Endodermal cell (in vitro differentiated cells): Measurements from ENCODE around the gene BARHL2. TPM values are rescaled to one million over a fixed set of nuclear protein-coding genes. Genes with fewer than 3 reads are reported as not detected.
A peak's percentile ranks its signal among the peaks of the same experiment; 100 is the strongest.

Source experiments
- DNase-seq: peaks from one replicate; pipeline ENCODE4 v3.0.0-alpha.2; 2017
- H3K27ac ChIP-seq: 2 replicates; pipeline ENCODE4 v1.5.1; 2013; ENCODE audit warnings: mild to moderate bottlenecking, low read depth, low read length, moderate library complexity
- H3K27me3 ChIP-seq: 2 replicates; pipeline ENCODE4 v1.6.1; 2013; ENCODE audit warnings: mild to moderate bottlenecking, low read length, moderate library complexity; ENCODE audit not compliant: insufficient read depth, control insufficient read depth, poor library complexity, severe bottlenecking
- H3K36me3 ChIP-seq: 2 replicates; pipeline ENCODE4 v1.7.0; 2013; ENCODE audit warnings: mild to moderate bottlenecking, low read length, moderate library complexity; ENCODE audit not compliant: control insufficient read depth, insufficient read depth
- H3K4me1 ChIP-seq: one replicate; pipeline ENCODE4 v1.7.0; 2013; ENCODE audit warnings: low read length; ENCODE audit not compliant: control insufficient read depth, insufficient read depth
- H3K4me3 ChIP-seq: 2 replicates; pipeline ENCODE4 v1.5.1; 2013; ENCODE audit warnings: mild to moderate bottlenecking, low read length, moderate library complexity
- H3K9ac ChIP-seq: 2 replicates; pipeline ENCODE4 v1.6.1; 2013; ENCODE audit warnings: mild to moderate bottlenecking, low read length, moderate library complexity; ENCODE audit not compliant: poor library complexity, severe bottlenecking; ENCODE audit errors: extremely low read depth
- H3K9me3 ChIP-seq: 2 replicates; pipeline ENCODE4 v1.6.1; 2013; ENCODE audit warnings: mild to moderate bottlenecking, low read length, moderate library complexity; ENCODE audit not compliant: control insufficient read depth
- H3K27ac Mint-ChIP-seq: 2 replicates; pipeline ENCODE4 v1.8.0; 2020; ENCODE audit warnings: mixed read lengths
- H3K27me3 Mint-ChIP-seq: 2 replicates; pipeline ENCODE4 v1.8.0; 2021; ENCODE audit warnings: mild to moderate bottlenecking, mixed read lengths; ENCODE audit not compliant: insufficient read depth
- H3K36me3 Mint-ChIP-seq: 2 replicates; pipeline ENCODE4 v1.8.0; 2020; ENCODE audit warnings: low read depth, mixed read lengths
- H3K4me1 Mint-ChIP-seq: 2 replicates; pipeline ENCODE4 v1.8.0; 2020; ENCODE audit warnings: mixed read lengths
- H3K4me3 Mint-ChIP-seq: 2 replicates; pipeline ENCODE4 v1.8.0; 2020; ENCODE audit warnings: mild to moderate bottlenecking, moderate library complexity, mixed read lengths
- H3K9me3 Mint-ChIP-seq: 2 replicates; pipeline ENCODE4 v1.8.0; 2020; ENCODE audit warnings: mild to moderate bottlenecking, mixed read lengths
- WGBS, 2 experiments: methylation state at CpG; one replicate each; pipeline versions ENCODE4 v1.1.5 to v1.1.7; 2013; ENCODE audit warnings: missing lambda C conversion rate in 2 of 2, mixed read lengths in 1 of 2; ENCODE audit not compliant: insufficient coverage in 1 of 2, insufficient read length in 1 of 2; 5-methylcytosine and 5-hydroxymethylcytosine counted together
- long read RNA-seq, 4 experiments: library from polyadenylated mRNA in 2 of 4; library from RNA in 1 of 4; library from capped mRNA in 1 of 4; stranded (forward) in 3 of 4; unstranded in 1 of 4; transcript quantifications; one replicate each; pipeline ENCODE4 v2.0.0, GENCODE V29; 2020 to 2021; ENCODE audit warnings: inconsistent platforms in 1 of 4
- polyA plus RNA-seq, 2 experiments: library from polyadenylated mRNA; stranded (reverse); fragments of 50-300 nt; gene quantifications; one replicate each; pipeline ENCODE4 v1.2.3, GENCODE V29; 2013
- total RNA-seq, 2 donors: library from RNA; stranded (reverse); fragmentation: NEBNext Ultra II Directional in 1 of 2; extraction: Animal tissue kit (Norgen Biotek cat#: 25700) in 1 of 2; gene quantifications; 2 replicates in 1 of 2; 3 replicates in 1 of 2; pipeline ENCODE4 v1.2.1, GENCODE V29; 2021
- TF ChIP-seq, protein P1 (sequence below): fragments of 200-600 bp; sonication (generic); conservative IDR thresholded peaks from 2 replicates; pipeline ENCODE4 v1.5.0; 2021; ENCODE audit warnings: antibody characterized with exemption, mild to moderate bottlenecking

BARHL2 gene
- total RNA-seq = not detected
- 0.78 TPM for polyA plus RNA-seq (2013, experiment 1 of 2)
- polyA plus RNA-seq (2013, experiment 2 of 2) = 0.33 TPM
- long read RNA-seq, experiment 1 = 0 reads
- long read RNA-seq, experiment 2 = 0 reads
- long read RNA-seq, experiment 3 = 0 reads
- long read RNA-seq, experiment 4 = 0 reads

DNA sequence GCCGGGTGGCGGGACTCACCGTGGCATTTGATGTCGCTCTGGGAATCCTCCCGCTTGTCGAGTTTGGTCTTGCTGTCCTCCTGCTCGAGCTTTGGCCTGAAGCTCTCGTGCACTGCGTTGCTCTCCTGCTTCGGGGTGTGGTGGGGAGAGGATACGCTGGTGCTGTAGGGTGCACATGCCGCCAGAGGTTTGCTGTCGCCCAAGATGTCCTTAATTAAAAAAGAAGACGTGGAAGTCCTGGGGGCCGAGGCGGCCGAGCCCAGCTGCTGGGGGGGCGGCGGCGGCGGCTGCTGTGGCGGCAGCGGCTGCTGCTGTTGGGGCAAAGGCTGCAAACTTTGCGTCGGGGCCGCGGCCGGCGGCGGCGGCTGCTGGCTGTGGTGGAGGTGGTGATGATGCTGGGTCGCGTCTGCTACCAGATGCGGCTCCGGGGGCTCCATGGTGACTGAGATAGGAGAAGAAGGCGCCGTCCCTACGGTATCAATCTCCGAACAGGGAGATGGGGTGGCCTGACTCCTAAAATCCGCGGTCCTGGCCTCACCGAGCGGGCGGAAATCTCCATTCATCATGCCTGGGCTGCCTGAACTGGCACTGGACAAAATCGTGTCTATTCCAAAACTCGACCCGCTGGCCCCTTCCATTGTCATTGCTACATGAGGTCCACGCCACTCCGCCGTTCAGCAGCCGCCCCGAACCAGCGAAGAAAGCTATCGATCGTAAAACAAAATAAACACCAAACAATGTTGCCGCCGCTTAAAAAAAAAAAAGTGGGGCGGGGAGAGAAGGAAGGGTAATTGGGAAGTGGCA, at the start of gene BARHL2:
Gene BARHL2, minus strand, starts transcription at position 751 of the 804 bp plus-strand sequence. Its CDS starts 107 bp downstream, at position 644.
- Mint-ChIP-seq H3K27me3 (peaks cover 98% of the 10 kb centered on the region), H3K4me1 (peaks cover 45% of the 10 kb centered on the region), H3K4me3 (peak within 1 kb of the TSS; percentile 54), H3K36me3 (no peaks in the 10 kb centered on the region), H3K9me3 (peaks cover 2% of the 10 kb centered on the region), H3K27ac (no peak within 1 kb of the TSS)
- Histone ChIP-seq H3K4me3 (peak within 1 kb of the TSS; percentile 78), H3K9ac (no peak within 1 kb of the TSS), H3K9me3 (no peaks in the 10 kb centered on the region), H3K4me1 (peaks cover 20% of the 10 kb centered on the region), H3K36me3 (no peaks in the 10 kb centered on the region), H3K27me3 (peaks cover 99% of the 10 kb centered on the region), H3K27ac (no peak within 1 kb of the TSS)
- TF ChIP-seq, protein P1, sequence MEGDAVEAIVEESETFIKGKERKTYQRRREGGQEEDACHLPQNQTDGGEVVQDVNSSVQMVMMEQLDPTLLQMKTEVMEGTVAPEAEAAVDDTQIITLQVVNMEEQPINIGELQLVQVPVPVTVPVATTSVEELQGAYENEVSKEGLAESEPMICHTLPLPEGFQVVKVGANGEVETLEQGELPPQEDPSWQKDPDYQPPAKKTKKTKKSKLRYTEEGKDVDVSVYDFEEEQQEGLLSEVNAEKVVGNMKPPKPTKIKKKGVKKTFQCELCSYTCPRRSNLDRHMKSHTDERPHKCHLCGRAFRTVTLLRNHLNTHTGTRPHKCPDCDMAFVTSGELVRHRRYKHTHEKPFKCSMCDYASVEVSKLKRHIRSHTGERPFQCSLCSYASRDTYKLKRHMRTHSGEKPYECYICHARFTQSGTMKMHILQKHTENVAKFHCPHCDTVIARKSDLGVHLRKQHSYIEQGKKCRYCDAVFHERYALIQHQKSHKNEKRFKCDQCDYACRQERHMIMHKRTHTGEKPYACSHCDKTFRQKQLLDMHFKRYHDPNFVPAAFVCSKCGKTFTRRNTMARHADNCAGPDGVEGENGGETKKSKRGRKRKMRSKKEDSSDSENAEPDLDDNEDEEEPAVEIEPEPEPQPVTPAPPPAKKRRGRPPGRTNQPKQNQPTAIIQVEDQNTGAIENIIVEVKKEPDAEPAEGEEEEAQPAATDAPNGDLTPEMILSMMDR = no peak
- 1 to 2% methylated on average over 17 to 58 of the region's 58 CpGs for WGBS, 2 experiments
- DNase-seq = peak; percentile 81

DNA sequence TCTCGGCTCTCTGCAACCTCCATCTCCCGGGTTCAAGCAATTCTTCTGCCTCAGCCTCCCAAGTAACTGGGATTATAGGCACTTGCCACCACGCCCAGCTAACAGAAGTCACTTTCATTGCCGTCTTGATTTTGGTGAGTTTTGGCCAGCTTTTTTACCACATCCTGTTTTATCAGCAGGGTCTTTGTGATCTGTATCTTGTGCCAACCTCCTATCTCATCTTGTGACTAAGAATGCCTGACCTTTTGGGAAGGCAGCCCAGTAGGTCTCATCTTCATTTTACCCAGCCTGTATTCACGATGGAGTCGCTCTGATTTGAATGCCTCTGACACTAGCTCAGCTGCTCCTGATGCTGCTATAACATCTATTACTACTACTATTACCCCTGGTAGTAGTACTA, 46.8 kb upstream of the BARHL2 start:
- 90 to 95% methylated on average over 6 of the region's 6 CpGs for WGBS, 2 experiments
- H3K27me3 ChIP-seq = no peaks in the 10 kb centered on the region
- no peaks in the 10 kb centered on the region for H3K9me3 ChIP-seq
- Mint-ChIP-seq H3K36me3 (no peaks in the 10 kb centered on the region), H3K27me3 (peaks cover 7% of the 10 kb centered on the region), H3K9me3 (no peaks in the 10 kb centered on the region), H3K27ac (no peak overlapping the region), H3K4me1 (peaks cover 21% of the 10 kb centered on the region), H3K4me3 (no peak overlapping the region)
- H3K4me3 ChIP-seq = no peak overlapping the region
- H3K27ac ChIP-seq = no peak overlapping the region
- no peak for DNase-seq
- no peak overlapping the region for H3K9ac ChIP-seq
- H3K4me1 ChIP-seq = no peaks in the 10 kb centered on the region
- TF ChIP-seq, protein P1 = no peak
- no peaks in the 10 kb centered on the region for H3K36me3 ChIP-seq

DNA sequence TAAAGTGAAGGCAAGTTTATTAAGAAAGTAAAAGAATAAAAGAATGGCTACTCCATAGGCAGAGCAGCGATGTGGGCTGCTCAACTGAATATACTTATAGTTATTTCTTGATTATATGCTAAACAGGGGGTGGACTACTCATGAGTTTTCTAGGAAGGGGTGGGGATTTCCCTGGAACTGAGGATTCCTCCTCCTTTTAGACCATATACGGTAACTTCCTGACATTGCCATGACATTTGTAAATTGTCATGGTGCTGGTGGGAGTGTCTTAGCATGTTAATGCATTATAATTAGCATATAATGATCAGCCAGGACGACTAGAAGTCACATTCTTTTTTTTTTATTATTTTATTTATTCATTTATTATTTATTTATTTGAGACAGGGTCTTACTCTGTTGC, 46.4 kb upstream of the BARHL2 start:
- peaks cover 9% of the 10 kb centered on the region for H3K27me3 Mint-ChIP-seq
- no peaks in the 10 kb centered on the region for H3K9me3 Mint-ChIP-seq
- TF ChIP-seq, protein P1 = no peak
- no peaks in the 10 kb centered on the region for H3K36me3 ChIP-seq
- H3K9me3 ChIP-seq = no peaks in the 10 kb centered on the region
- no peak overlapping the region for H3K4me3 Mint-ChIP-seq
- no peaks in the 10 kb centered on the region for H3K36me3 Mint-ChIP-seq
- DNase-seq = no peak
- H3K27ac ChIP-seq = no peak overlapping the region
- no peaks in the 10 kb centered on the region for H3K27me3 ChIP-seq
- H3K4me3 ChIP-seq = no peak overlapping the region
- WGBS, 2 experiments = 100% methylated on average over 1 to 2 of the region's 3 CpGs
- H3K27ac Mint-ChIP-seq = no peak overlapping the region
- no peaks in the 10 kb centered on the region for H3K4me1 ChIP-seq
- H3K9ac ChIP-seq = no peak overlapping the region
- H3K4me1 Mint-ChIP-seq = peaks cover 19% of the 10 kb centered on the region
